EH (cell line): ENCODE measurements around the gene ZNF154.
A peak's percentile ranks its signal among the peaks of the same experiment; 100 is the strongest.

Source experiments
- DNase-seq: peaks from one replicate; pipeline ENCODE4 v3.0.0-alpha.2; 2015; ENCODE audit warnings: low read depth

Gene ZNF154

DNA sequence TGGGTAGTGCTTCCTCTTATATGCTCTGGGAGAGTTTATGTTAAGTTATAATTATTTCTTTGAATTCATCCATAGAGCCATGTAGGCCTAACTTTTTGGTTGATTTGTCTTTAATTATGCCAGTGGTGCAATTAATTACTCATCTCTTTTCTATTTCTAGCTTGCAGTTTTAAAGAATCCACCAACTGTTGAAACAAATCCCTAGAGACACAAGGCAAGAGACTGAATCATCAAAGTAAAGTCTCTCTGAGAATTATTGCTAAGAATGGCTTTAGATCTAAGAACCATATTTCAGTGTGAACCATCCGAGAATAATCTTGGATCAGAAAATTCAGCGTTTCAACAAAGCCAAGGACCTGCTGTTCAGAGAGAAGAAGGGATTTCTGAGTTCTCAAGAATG is 33.1 kb downstream of the ZNF154 start:
- DNase-seq, result no peak

DNA sequence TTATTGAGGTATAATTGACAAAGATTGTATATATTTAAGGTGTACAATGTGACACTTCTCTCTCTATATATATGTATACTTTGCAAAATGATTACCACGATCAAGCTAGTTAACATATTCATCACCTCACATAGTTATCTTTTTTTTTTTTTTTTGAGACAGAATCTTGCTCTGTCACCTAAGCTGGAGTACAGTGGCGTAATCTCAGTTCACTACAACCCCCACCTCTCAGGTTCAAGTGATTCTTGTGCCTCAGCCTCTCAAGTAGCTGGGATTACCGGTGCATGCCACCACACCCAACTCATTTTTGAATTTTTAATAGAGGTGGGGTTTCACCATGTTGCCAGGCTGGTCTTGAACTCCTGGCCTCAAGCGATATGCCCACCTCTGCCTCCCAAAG is 36.5 kb downstream of the ZNF154 start:
- DNase-seq, result no peak

DNA sequence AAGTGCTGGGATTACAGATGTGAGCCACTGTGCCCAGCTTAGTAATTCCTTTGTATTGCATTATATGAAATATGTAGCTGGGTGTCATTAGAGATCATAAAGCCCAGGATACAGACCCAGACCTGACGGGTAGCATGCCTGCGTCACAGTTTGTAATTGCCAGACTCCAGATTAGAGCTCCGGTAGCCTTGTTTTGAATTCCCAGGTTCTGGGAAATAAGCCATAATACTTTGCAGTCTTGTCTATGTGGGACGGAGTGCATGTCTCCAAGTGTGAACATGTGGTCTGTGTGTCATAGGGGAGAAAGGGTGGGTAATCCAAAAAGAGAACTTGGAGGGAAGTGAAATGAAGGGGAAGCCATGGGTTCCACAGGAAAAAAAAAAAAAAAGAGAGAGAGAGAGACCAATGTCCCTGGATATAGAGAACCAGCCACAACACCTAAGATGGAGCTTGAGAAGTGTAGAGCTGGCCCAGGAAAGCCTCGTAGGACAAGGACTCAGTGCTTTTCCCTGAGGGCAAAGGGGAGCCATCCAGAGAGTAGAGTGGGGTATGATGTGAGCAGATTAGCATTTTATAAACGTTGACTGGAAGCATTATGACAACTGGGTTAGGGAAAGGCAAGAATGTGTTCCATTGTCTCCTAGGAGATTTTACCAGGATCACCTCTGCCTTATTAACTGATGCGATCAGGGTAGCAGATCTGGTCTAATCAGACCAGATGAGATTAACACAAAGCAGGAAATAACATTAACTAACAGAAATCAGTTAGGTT is 37.7 kb downstream of the ZNF154 start:
- no peak for DNase-seq

DNA sequence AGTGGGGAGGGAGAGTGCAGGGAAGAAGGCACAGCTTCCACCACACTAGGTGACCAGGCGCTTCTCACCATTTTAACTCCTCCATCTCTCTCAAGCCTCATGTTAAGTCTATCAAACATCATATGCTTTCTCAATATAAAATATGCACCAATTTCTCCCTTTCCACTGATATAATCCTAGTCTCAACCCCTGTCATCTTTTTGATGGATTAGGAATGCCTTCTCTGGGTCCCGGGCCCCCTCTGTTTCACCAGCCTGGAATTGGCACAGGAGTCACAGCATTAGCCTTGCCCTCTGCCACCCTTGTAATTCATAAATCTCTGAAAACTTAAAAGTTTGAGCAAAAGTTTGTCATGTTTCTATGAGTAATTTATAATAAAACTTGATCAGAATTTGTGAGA is 40.4 kb downstream of the ZNF154 start, which contains the start of gene ZSCAN4:
Gene ZSCAN4 (plus strand): TSS at position 301 of the 400 bp plus-strand sequence. CDS start 7,211 bp downstream, outside the sequence.
- DNase-seq, result no peak

DNA sequence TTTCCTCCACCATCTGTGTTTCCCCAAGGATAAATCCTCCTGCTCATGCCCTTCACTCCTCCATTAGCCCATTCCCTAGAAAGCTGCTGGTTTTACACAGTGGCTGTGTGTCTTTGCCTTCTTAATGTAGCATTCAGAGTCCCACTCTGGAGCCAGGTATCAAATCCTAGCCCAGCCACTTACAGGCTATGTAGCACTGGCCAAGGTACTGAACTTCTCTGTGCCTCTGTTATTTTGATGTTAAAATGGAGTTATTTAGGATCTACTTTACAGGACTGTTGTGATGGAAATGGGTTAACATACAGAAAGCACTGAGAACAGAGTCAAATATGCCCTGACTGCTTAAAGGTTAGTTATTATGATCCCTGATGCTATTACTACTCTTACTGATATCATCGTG is 41.8 kb downstream of the ZNF154 start:
- DNase-seq, result no peak

DNA sequence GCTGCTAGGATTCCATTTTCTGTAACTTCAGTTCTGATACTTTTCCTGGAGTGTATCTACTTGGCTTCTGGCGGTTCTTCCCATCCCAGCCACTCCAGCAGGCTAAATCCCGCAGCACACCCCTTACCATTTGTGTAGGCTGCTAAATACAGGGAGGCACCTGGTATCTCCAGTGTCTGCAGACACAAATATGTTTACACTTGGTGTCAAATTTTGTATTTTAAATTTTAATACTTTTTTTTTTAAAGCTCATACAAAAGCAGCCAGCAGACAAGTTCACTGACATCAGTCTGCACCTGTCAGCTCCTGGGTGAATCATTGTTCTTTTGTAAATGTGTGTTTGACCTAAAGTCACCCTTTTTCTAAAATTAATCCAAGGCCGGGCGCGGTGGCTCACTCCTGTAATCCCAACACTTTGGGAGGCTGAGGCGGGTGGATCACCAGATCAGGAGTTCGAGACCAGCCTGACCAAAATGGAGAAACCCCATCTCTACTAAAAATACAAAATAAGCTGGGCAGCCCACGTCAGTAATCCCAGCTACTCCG is 43.7 kb downstream of the ZNF154 start:
- DNase-seq, result no peak

DNA sequence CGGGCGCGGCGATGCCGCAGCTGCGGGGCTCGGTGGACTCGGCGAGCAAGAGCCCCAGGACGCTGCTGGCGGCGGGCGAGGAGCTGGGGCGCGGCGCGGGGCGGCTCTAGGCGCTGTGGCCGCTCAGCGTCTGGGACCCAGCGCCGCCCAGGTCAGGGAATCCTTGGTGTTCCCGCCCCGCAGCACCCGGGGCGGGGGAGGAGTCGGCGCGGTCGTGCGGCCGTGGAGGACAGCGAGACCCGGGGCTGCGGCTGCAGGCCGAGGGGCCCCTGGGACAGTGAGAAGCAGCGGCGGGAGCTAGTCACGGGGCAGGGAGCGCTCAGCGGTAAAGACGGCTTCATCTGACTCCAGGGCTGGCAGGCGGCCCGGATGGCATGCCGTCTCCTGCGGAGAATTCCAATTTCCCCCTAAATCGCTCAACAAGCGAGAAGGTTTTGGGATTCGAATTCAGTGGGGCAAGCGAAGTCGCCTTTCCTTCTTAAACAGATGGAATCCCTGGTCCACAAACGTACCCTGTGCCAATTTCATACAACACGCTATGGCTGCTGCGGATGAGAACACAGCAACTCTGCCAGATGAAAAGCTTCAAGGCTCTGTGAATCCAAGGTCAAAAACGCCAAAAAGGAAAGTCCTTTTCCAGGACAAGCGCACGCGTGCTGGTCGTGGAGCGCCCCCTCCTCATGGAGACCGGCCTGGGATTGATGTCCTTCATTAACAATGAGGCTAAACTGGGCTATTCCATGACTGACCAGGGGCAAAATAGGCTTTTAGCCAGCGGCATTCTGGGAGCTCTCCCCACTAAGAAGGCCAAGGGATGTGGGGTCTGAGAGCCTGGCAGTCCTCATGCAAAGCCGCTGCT is 44.5 kb downstream of the ZNF154 start:
- DNase-seq, result peak; percentile 63

DNA sequence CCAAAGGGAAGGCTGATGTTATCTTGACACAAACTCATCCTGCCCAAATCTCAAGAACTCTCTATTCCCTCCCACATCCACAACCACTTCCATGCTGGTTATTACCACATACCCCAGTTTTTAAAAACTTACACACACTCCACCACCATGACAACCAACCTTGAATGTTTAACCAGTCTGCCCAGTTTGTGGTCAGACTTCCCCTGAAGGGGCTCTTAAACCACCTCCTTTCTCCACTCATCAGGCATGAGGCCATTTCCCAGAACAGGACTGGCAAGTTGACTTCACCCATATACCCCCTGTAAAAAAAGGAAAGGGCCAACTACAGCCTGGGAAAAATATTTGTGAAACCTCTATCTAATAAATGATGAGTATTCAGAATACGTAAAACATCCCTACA is 52.7 kb downstream of the ZNF154 start:
- no peak for DNase-seq

DNA sequence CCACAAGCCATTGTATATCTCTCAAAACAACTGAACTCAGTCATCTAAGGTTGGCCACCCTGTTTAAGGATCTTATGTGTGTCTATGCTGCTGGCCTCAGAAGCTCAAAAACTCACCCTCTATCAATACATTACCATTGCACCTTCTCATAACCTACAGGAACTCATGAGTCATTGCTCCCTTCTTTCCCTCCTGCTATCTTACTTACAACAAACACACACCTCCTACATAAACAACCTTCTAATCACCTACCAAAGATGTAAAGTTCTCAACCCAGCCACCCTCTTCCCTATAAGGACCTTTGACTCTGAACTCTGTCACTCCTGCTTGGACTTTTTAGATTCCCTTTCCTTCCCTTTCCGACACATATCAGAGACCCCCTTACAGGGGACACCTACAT is 53.6 kb downstream of the ZNF154 start:
- no peak for DNase-seq

DNA sequence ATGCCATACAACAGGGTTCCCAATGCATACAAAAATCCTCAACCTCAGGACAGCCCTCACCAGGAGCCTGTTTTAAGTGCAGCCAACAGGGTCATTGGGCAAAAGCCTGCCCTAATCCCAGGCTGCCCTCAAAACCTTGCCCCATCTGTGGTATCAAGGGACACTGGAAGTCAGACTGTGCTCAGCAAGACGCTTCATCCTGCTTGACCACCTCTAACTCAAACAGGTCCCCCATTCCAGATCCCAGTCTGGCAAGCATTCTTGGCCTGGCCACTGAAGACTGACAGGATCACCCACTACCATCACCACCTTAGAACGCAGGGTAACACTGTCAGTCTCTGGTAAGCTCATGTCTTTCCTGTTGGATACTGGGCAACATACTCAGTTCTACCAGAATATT is 55.3 kb downstream of the ZNF154 start:
- DNase-seq, result no peak

DNA sequence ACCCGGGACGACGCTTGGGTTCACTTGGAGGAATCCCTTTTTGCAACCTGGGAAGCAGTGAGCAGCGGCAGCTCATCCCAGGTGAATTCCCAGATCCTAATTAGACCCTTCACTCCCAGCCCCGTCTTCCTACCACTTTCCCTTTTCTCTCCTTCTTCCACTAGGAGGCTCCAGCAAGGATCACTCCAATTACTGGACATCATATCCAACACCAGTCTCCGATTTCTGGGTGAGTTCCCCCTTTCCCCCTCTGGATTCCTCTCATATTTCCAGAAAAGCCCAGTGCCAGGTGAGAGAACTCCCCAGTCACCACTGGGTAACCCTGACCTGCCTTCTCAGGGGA is 57.4 kb downstream of the ZNF154 start:
- DNase-seq, result no peak

DNA sequence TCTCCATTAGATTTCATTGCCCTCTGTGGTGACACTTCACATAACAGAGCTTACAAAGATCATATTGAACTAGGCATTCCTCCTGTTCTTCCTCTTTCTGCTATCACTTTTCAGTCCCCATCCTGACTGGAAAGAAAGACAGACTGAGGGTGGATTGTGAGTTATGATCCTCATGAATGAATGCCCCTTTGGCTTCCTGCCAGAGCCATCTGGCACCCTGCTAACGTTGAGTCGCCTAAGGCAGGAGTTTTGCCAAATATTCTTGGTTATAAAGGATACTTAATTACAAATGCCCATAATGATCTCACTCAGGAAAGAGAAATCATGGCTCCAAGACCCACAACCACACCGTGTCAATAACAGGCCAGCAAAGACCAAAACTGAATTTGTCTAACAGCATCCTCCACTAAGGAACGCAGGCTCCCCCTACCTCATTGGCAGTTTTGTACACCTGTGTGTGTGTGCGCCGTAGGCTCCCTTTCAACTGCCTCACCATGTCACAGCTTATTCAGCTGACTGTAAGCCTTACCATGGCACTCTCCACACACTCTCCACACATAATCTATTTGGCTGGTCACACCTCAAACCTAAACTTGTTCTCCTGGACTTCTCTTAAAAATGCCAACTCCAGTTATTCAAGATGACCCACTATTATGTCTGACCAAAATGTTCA is 60.5 kb downstream of the ZNF154 start:
- DNase-seq, result no peak
